KOPT-K1 (cell line): Measurements from ENCODE around the gene EIF4G3.
"Not testable (repeated sequence)": the region's sequence is repeated elsewhere in the genome, so short reads cannot be mapped to it uniquely, and the experiment has no call there.

ENCODE experiments used
- H3K27ac ChIP-seq: fragments of 200-600 bp; sonication (generic); 2 replicates; pipeline ENCODE4 v1.5.1; 2016; ENCODE audit warnings: antibody characterized with exemption, mild to moderate bottlenecking, low read depth, low read length; ENCODE audit not compliant: poor library complexity, severe bottlenecking
- H3K36me3 ChIP-seq: fragments of 200-600 bp; sonication (generic); 2 replicates; pipeline ENCODE4 v1.5.1; 2017; ENCODE audit warnings: antibody characterized with exemption, mild to moderate bottlenecking, low read length, moderate library complexity; ENCODE audit not compliant: insufficient read depth
- H3K9me3 ChIP-seq: fragments of 200-600 bp; sonication (generic); 2 replicates; pipeline ENCODE4 v1.5.1; 2017; ENCODE audit warnings: antibody characterized with exemption, low read length, mild to moderate bottlenecking; ENCODE audit not compliant: insufficient read depth, poor library complexity, severe bottlenecking

EIF4G3 gene

DNA sequence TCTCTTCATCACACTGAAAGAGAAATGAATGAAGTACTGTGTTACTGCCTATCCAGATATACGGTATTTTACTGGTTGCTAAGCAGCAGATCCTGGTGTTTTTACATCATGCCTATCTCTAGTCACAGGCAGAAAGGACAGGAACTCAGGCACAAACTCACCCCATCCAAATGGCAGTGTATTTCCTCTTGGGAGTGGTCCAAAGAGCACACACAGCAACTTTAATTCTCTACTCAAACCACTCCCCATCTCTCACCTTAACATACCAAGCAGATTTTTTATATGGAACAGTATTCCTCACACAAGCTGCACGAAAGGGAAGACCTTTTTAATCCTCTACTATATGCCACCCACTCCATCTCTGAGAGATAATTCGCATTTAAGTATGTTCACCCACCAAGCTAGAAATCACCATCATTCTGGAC is 27.3 kb downstream of the EIF4G3 start:
- Histone ChIP-seq H3K36me3 (peaks cover 10% of the 10 kb centered on the region), H3K27ac (no peak overlapping the region), H3K9me3 (no peaks in the 10 kb centered on the region)

DNA sequence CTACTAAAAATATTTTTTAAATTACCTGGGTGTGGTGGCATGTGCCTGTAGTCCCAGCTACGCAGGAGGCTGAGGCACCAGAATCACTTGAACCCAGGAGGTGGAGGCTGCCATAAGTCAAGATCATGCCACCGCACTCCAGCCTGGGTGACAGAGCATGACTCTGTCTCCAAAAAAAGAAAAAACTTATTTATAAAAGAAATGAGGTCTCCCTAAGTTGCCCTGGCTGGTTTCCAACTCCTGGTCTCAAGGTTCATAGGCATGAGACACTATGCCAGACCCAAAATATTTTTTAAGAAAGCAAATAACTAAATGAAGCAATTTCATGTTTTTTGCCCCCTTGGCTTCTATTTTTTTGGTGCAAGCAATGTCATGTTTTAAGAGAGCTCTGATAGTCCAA is 32.9 kb downstream of the EIF4G3 start:
- H3K9me3 ChIP-seq: no peaks in the 10 kb centered on the region
- peaks cover 9% of the 10 kb centered on the region for H3K36me3 ChIP-seq
- no peak overlapping the region for H3K27ac ChIP-seq

DNA sequence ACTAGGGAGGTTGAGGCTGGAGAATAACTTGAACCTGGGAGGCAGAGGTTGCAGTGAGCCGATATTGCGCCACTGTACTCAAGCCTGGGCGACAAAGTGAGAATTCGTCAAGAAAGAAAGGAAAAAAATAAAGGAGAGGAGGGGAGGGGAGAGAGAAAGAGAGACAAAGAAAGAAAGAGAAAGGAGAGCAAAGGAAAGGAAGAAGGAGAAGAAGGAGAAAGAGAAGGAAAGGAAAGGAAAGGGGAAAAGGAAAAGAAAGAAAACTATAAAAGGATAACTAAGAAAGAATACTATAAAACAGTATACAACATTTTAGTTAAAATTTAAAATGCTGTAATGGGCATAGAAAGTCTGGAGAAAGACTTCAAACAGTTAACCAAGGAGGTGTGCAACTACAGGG is 33.6 kb downstream of the EIF4G3 start:
- Histone ChIP-seq H3K27ac (no peak overlapping the region), H3K9me3 (no peaks in the 10 kb centered on the region), H3K36me3 (peaks cover 3% of the 10 kb centered on the region; the same call in 1 of the 2 replicates)

DNA sequence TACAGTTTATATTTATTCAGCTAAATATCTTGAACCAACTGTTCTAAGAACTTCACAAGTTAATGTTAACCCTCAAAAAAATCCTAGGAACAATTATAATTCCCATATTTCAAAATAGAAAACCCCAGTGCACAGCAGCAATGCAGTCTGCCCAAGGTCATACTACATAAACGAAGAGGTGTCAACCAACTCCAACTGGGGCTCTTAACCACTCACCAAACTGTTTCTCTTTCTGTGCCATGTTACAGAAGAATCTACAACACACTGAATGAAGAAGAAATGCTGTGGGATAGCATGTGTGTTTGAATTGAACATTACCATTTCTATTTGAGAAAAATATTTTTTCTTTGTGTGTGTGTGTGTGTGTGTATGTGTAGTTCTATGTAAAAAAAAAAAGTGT is 35.7 kb downstream of the EIF4G3 start:
- Histone ChIP-seq H3K9me3 (no peaks in the 10 kb centered on the region), H3K36me3 (no peaks in the 10 kb centered on the region), H3K27ac (no peak overlapping the region)

DNA sequence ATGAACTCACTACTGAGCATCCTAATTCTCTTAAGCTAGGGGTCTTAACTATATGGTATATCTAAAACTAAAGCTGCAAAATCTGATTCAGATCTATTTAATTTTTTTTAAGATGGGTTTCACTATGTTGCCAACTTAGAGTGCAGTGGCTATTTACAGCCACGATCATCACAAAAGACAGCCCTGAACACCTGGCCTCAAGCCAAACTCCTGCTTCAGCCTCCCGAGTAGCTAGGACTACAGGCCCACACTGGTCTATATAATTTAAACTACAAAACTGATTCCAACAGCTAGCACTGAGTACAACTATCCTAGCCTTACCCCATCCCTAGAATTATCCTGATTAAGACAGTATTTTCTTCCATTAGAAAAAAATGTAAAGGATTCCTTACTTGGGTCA is 37.1 kb downstream of the EIF4G3 start:
- Histone ChIP-seq H3K36me3 (peaks cover 10% of the 10 kb centered on the region; the same call in 1 of the 2 replicates), H3K9me3 (no peaks in the 10 kb centered on the region), H3K27ac (no peak overlapping the region)

DNA sequence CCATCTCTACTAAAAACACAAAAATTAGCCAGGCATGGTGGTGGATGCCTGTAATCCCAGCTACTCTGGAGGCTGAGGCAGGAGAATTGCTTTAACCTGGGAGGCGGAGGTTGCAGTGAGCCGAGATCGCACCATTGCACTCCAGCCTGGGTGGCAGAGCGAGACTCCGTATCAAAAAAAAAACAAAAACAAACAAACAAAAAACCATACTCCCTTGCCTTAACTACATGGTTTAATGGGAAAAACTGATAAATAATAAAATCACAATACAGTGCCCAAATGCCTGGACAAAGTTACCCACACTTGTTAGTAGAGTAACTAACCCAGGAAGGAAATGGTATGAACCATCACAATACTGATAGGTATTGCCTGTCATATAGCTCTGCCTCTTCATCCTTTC is 40.4 kb downstream of the EIF4G3 start:
- H3K36me3 ChIP-seq: peaks cover 11% of the 10 kb centered on the region; the same call in 1 of the 2 replicates
- H3K9me3 ChIP-seq, H3K27ac ChIP-seq: not testable (repeated sequence)

DNA sequence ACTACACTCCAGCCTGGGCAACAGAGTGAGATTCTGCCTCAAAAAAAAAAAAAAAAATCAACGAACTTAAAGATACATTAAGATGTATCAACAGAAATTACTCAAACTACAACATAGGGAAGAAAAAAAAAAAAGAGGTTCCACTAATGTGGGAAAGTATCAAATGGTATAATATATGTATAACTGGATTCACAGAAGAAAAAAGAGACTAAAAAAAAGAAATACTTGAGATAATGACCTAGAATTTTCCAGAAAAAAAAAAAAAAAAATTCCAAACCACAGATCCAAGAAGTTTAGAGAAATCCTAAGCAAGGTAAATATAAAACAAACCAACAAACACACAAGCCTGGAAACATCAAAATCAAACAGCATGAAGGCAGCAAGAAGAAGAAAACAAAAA is 45.5 kb downstream of the EIF4G3 start:
- peaks cover 11% of the 10 kb centered on the region; the same call in 1 of the 2 replicates for H3K36me3 ChIP-seq
- H3K27ac ChIP-seq: no peak overlapping the region
- no peaks in the 10 kb centered on the region for H3K9me3 ChIP-seq

DNA sequence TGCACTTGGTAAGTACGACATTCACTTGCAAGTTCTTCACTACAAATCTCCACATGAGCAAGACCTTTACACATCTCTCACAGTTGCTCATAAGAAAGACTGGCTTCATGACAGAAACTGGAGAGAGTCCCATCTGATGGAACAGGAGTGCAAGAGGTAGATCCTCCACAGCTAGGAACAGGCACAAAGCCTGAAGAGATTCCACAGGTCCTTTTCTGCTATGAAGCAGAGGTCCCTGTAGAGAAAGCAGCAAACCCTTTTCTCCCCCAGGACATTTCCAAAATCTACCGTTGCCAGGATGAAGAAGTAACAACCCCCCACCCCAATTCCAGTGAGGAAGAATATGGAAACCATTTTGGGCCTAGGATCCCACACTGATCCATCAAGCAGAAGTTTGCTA is 47.3 kb downstream of the EIF4G3 start:
- Histone ChIP-seq H3K9me3 (no peaks in the 10 kb centered on the region), H3K36me3 (peaks cover 4% of the 10 kb centered on the region; the same call in 1 of the 2 replicates), H3K27ac (no peak overlapping the region)

DNA sequence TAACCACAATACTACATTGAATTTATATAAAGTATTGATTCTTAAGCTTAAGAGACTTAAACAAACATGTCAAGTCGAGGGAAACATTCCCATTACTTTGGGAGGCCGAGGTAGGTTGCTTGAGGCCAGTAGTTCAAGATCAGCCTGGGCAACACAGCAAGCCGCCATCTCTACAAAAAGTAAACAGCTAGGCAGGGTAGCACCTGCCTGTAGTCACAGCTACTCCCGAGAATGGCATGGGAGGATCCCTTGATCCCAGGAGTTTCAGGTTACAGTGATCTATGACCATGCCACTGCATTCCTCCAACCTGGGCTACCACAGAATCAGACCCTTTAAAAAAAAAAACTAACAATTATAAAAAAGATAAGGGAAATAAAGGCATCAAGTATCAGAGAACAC is 50.4 kb downstream of the EIF4G3 start:
- Histone ChIP-seq H3K9me3 (no peaks in the 10 kb centered on the region), H3K36me3 (peaks cover 8% of the 10 kb centered on the region), H3K27ac (no peak overlapping the region)

DNA sequence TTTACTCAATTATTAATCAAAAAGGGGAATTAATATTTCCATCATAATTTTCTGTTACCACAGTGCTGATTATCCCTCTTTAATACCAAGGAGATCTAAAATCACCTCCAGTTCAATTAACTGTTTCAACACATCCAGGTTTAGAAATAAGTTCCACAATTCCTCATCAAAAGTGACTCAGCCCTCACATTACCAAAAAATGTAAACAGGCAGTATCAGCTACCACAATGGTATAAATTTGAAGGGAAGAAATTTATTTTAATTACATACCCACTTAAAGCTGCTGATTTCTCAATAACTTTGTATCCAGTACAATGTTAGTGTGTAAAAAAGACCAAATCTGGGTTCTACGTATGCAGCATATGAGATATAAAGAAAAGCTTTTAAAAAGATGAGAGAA is 51.9 kb downstream of the EIF4G3 start:
- peaks cover 8% of the 10 kb centered on the region for H3K36me3 ChIP-seq
- H3K9me3 ChIP-seq: no peaks in the 10 kb centered on the region
- H3K27ac ChIP-seq: no peak overlapping the region

DNA sequence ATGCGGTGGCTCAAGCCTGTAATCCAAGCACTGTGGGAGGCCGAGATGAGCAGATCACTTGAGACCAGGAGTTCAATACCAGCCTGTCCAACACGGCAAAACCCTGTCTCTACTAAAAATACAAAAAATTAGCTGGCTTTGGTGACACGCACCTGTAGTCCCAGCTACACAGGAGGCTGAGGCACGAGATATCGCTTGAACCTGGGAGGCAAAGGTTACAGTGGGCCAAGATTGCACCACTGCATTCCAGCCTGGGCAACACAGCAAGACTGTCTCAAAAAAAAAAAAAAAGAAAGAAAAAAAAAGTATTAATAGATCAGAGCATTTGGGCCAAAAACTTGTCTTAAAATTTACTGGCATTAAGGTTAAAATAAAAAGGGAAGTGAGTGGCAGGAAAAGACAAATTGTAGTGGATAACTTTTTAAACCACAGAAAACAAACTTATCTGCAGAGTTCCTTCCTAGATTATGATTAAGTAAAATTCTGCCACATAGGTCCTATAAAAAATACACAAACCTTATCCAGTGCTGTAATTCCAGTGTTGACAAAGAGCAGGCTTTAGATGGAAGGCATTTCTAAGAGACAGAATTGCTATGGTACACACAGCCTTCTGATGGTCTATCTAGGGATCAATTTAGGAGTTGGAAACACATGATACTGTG is 53.3 kb downstream of the EIF4G3 start:
- Histone ChIP-seq H3K9me3 (no peaks in the 10 kb centered on the region), H3K36me3 (peaks cover 8% of the 10 kb centered on the region), H3K27ac (no peak overlapping the region)

DNA sequence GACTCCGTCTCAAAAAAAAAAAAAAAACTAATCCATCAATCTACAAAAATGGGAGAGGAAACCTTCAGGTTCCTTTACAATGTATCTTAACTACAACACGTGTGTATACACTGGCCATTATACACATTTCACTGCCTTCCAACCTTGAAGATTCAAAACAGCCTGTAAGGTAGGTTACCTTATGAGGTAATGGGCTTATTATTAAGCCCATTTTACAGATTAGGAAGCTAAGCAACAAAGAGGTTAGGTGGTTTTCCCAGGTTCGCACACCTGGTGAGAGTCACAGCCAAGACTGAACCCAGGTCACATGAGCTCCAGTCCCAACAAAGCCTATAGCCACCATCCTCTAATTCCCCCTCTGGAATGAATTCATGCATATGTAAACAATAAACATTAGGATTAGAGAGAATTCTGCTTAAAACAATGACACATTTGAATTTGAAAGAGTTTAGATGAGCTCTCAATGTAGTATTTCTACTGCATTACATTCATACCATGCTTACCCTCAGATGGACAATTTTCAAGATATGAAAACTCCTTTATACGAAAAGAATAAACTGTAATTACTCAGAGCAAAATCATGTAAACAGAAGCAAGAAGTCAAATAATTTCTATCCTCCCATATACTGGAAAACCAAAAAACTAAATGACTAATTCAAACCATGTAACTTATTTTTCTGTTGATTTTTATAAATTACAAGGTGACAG is 54.8 kb downstream of the EIF4G3 start:
- Histone ChIP-seq H3K36me3 (peaks cover 8% of the 10 kb centered on the region), H3K27ac (no peak overlapping the region), H3K9me3 (no peaks in the 10 kb centered on the region)

DNA sequence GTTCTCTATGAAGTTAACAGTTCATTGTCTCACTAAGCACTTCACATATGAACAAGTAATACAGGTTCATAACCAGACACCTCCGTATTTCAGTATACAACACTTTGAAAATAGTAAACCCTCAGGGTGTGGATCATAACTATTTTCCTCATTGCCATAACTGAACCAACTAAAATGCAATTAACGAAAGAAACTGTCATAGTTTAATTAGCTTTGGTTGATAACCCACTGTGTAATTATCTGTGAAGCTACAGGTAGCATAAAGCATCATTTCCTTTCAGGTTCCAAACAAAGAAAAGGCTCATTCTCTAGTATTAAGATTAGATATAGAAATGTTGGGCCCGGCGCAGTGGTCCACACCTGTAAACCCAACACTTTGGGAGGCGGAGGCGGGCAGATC is 58.5 kb downstream of the EIF4G3 start:
- H3K27ac ChIP-seq: no peak overlapping the region
- H3K36me3 ChIP-seq: peaks cover 4% of the 10 kb centered on the region; the same call in 1 of the 2 replicates
- H3K9me3 ChIP-seq: no peaks in the 10 kb centered on the region

DNA sequence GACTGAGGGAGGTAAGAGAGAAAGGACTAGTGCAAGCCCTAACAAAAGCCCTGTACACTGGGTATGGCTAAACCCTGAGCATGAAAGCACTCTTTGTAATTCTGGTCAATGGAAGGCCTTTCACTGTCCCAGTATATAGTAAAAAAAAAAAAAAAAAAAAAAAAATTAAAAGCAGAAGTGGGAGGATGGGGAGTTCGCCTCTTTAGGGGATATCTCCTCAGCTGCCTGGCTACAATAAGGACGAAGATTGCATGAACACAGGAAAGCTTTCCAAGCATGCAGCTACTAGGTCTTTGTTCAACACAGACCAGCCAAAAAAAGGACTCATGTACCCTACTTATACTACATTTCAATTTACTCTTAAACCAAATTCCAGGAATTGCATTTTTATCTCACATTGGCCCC is 59.1 kb downstream of the EIF4G3 start:
- no peak overlapping the region for H3K27ac ChIP-seq
- H3K9me3 ChIP-seq: no peaks in the 10 kb centered on the region
- 0 out of 2 replicates have a peak, but pooled peaks cover 2% of the 10 kb centered on the region for H3K36me3 ChIP-seq

DNA sequence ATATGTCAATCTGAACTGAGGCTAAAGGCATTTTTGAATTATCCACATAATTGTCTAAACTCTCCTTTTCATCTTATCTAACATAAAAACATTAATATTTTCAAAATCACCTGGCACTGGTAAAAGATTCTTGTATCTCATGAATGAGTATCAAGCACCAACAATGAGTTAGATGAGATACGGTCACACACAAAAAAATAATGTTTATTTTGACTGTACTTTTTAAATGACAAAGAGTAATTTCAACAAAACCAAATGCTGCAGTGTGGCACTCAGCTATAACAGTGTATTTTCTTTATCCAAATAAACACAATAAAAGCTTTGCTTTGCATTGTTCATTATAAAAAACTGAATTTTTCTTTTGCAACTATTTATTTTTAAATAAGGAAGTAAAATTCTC is 59.5 kb downstream of the EIF4G3 start:
- Histone ChIP-seq H3K36me3 (no peaks in the 10 kb centered on the region), H3K27ac (no peak overlapping the region), H3K9me3 (no peaks in the 10 kb centered on the region)
